AG04449 (cell line): ENCODE results near the gene COPA.

ENCODE experiments used
- CTCF ChIA-PET: fragments of 350-600 bp; formaldehyde crosslinking; extraction: SDS; loops from one replicate; lab custom pipeline; 2021; ENCODE audit warnings: antibody characterized with exemption; lab: Yijun Ruan, JAX
- POLR2A ChIA-PET: fragments of 400-600, 350-600 bp; formaldehyde crosslinking; extraction: SDS; loops from one replicate; lab custom pipeline; 2020; ENCODE audit warnings: antibody characterized with exemption, inconsistent platforms; lab: Yijun Ruan, JAX
- DNase-seq: peaks from one replicate; pipeline ENCODE4 v3.0.0-alpha.2; 2010; ENCODE audit warnings: low read depth, low spot score
- H3K4me3 ChIP-seq: 2 replicates; pipeline ENCODE4 v1.5.1; 2011; ENCODE audit warnings: low read depth, mild to moderate bottlenecking, control low read depth, low read length
- TF ChIP-seq, protein P1 (sequence below): IDR thresholded peaks from one replicate; pipeline ENCODE4 v1.5.1; 2011; ENCODE audit warnings: mild to moderate bottlenecking, moderate library complexity, low read length, control low read depth, inconsistent platforms; ENCODE audit not compliant: insufficient read depth; ENCODE audit errors: missing control alignments

Gene COPA

GRCh38 chr1:160374306-160375110 lies 31.5 kb upstream of the COPA start:
- no peak for DNase-seq
- ChIA-PET POLR2A (no interaction called here), CTCF (interaction anchor here (1.6 to 11.5 kb wide), 5 partner anchors 15 to 289 kb away, joined by 3 to 277 read pairs (median 67); partner anchors contain the start of gene NHLH1)
- TF ChIP-seq, protein P1, sequence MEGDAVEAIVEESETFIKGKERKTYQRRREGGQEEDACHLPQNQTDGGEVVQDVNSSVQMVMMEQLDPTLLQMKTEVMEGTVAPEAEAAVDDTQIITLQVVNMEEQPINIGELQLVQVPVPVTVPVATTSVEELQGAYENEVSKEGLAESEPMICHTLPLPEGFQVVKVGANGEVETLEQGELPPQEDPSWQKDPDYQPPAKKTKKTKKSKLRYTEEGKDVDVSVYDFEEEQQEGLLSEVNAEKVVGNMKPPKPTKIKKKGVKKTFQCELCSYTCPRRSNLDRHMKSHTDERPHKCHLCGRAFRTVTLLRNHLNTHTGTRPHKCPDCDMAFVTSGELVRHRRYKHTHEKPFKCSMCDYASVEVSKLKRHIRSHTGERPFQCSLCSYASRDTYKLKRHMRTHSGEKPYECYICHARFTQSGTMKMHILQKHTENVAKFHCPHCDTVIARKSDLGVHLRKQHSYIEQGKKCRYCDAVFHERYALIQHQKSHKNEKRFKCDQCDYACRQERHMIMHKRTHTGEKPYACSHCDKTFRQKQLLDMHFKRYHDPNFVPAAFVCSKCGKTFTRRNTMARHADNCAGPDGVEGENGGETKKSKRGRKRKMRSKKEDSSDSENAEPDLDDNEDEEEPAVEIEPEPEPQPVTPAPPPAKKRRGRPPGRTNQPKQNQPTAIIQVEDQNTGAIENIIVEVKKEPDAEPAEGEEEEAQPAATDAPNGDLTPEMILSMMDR = no peak
- H3K4me3 ChIP-seq = no peak overlapping the region

GRCh38 chr1:160373696-160374095 lies 30.6 kb upstream of the COPA start:
- ChIA-PET CTCF (interaction anchor here (0.8 to 11.5 kb wide), 5 partner anchors 14 to 288 kb away, joined by 3 to 277 read pairs (median 67); partner anchors contain the start of gene NHLH1), POLR2A (no interaction called here)
- TF ChIP-seq, protein P1 = no peak
- no peak for DNase-seq
- no peak overlapping the region for H3K4me3 ChIP-seq

GRCh38 chr1:160371756-160372155 lies 28.7 kb upstream of the COPA start:
- DNase-seq = no peak
- CTCF ChIA-PET = interaction anchor here (2.7 to 11.5 kb wide), 3 partner anchors 12 to 269 kb away, joined by 9 to 277 read pairs (median 72); partner anchors contain the start of gene NHLH1
- POLR2A ChIA-PET = no interaction called here
- TF ChIP-seq, protein P1 = no peak
- no peak overlapping the region for H3K4me3 ChIP-seq

- CTCF ChIA-PET = interaction anchor here (1.1 to 11.5 kb wide), 2 partner anchors 11 to 178 kb away, joined by 3 to 277 read pairs; partner anchors contain the start of gene NHLH1
- TF ChIP-seq, protein P1 = no peak
- no peak overlapping the region for H3K4me3 ChIP-seq
- DNase-seq = no peak
- POLR2A ChIA-PET = interaction anchor here (0.6 kb wide), 1 partner anchor 459 kb away, joined by 3 read pairs; no protein-coding TSS in a partner anchor
Measured at GRCh38 chr1:160371346-160371631, 28.2 kb upstream of the COPA start.

GRCh38 chr1:160370561-160371345 lies 27.7 kb upstream of the COPA start:
- DNase-seq = no peak
- ChIA-PET POLR2A (interaction anchor here (0.6 kb wide), 1 partner anchor 458 kb away, joined by 3 read pairs; no protein-coding TSS in a partner anchor), CTCF (interaction anchor here (1.1 to 11.5 kb wide), 2 partner anchors 11 to 178 kb away, joined by 3 to 277 read pairs; partner anchors contain the start of gene NHLH1)
- no peak overlapping the region for H3K4me3 ChIP-seq
- TF ChIP-seq, protein P1 = no peak

DNA sequence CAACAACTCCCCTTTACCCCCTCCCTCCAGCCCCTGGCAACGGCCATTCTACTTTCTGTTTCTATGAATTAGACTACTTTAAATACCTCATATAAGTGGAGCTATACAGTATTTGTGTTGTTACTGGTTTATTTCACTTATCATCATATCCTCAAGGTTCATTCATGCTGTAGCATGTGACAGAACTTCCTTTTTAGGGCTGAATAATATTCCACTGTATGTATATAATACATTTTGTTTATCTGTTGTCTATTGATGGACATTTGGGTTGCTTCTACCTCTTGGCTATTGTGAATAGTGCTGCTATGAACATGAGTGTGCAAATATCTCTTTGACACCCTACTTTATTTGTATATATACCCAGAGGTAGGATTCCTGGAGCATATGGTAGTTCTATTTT lies 26.0 kb upstream of the COPA start:
- DNase-seq = no peak
- TF ChIP-seq, protein P1 = no peak
- ChIA-PET POLR2A (no interaction called here), CTCF (interaction anchor here (1.5 to 19.2 kb wide), 3 partner anchors 7 to 77 kb away, joined by 5 to 277 read pairs (median 8); no protein-coding TSS in a partner anchor)
- H3K4me3 ChIP-seq = no peak overlapping the region
